ENCODE data around the gene PHLDA3. TPM values are rescaled to one million over a fixed set of nuclear protein-coding genes. Genes with fewer than 3 reads are reported as not detected.

Gene PHLDA3
- total RNA-seq, 1 donor from 2014 or later = 150 TPM

- peaks cover 27% of the 10 kb centered on the region for H3K36me3 Mint-ChIP-seq (ENCODE audit: low read depth, unreplicated experiment)
- Histone ChIP-seq H3K79me2 (ENCODE audit: insufficient read depth, low read length) (peaks cover 100% of the 10 kb centered on the region), H3K4me2 (ENCODE audit: low read length) (no peak overlapping the region), H3K4me3 (ENCODE audit: insufficient read depth, low read depth, low read length) (no peak overlapping the region), H3K27me3 (ENCODE audit: insufficient read depth, low read length) (no peaks in the 10 kb centered on the region), H2AFZ (ENCODE audit: low read depth, low read length) (no peak overlapping the region), H3K36me3 (ENCODE audit: insufficient read depth, low read length) (peaks cover 35% of the 10 kb centered on the region), H3K9ac (ENCODE audit: low read length) (no peak overlapping the region), H3K27ac (ENCODE audit: low read depth, low read length) (no peak overlapping the region), H3K9me3 (ENCODE audit: insufficient read depth, low read depth, low read length) (no peaks in the 10 kb centered on the region), H3K4me1 (ENCODE audit: insufficient read depth, low read length) (peaks cover 54% of the 10 kb centered on the region), H4K20me1 (ENCODE audit: insufficient read depth, low read length) (peaks cover 89% of the 10 kb centered on the region)
- peaks cover 49% of the 10 kb centered on the region for H3K4me1 Mint-ChIP-seq (ENCODE audit: low read depth, unreplicated experiment)
- H3K4me3 Mint-ChIP-seq (ENCODE audit: unreplicated experiment) = no peak overlapping the region
- no peaks in the 10 kb centered on the region for H3K27me3 Mint-ChIP-seq (ENCODE audit: low read depth, unreplicated experiment)
- peaks cover 2% of the 10 kb centered on the region for H3K9me3 Mint-ChIP-seq (ENCODE audit: unreplicated experiment)
- DNase-seq (ENCODE audit: low read depth) (no peak), FAIRE-seq (no peak)
- TF ChIP-seq, protein P1, sequence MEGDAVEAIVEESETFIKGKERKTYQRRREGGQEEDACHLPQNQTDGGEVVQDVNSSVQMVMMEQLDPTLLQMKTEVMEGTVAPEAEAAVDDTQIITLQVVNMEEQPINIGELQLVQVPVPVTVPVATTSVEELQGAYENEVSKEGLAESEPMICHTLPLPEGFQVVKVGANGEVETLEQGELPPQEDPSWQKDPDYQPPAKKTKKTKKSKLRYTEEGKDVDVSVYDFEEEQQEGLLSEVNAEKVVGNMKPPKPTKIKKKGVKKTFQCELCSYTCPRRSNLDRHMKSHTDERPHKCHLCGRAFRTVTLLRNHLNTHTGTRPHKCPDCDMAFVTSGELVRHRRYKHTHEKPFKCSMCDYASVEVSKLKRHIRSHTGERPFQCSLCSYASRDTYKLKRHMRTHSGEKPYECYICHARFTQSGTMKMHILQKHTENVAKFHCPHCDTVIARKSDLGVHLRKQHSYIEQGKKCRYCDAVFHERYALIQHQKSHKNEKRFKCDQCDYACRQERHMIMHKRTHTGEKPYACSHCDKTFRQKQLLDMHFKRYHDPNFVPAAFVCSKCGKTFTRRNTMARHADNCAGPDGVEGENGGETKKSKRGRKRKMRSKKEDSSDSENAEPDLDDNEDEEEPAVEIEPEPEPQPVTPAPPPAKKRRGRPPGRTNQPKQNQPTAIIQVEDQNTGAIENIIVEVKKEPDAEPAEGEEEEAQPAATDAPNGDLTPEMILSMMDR (IDR thresholded peaks at IDR 0.05; ENCODE audit: insufficient read depth, low read depth, low read length) = no peak
- no peak for TF ChIP-seq EZH2 (IDR thresholded peaks at IDR 0.05; ENCODE audit: insufficient read depth, low read length)
- H3K27ac Mint-ChIP-seq (ENCODE audit: unreplicated experiment) = peak overlapping the region; percentile 31
Measured at GRCh38 chr1:201497935-201498509, 29.0 kb upstream of the PHLDA3 start.

GRCh38 chr1:201496296-201496690 lies 27.3 kb upstream of the PHLDA3 start:
- no peaks in the 10 kb centered on the region for H3K27me3 Mint-ChIP-seq (ENCODE audit: low read depth, unreplicated experiment)
- Histone ChIP-seq H3K27ac (ENCODE audit: low read depth, low read length) (no peak overlapping the region), H3K4me3 (ENCODE audit: insufficient read depth, low read depth, low read length) (no peak overlapping the region), H3K9me3 (ENCODE audit: insufficient read depth, low read depth, low read length) (no peaks in the 10 kb centered on the region), H2AFZ (ENCODE audit: low read depth, low read length) (no peak overlapping the region), H4K20me1 (ENCODE audit: insufficient read depth, low read length) (peaks cover 98% of the 10 kb centered on the region), H3K27me3 (ENCODE audit: insufficient read depth, low read length) (no peaks in the 10 kb centered on the region), H3K36me3 (ENCODE audit: insufficient read depth, low read length) (peaks cover 48% of the 10 kb centered on the region), H3K9ac (ENCODE audit: low read length) (peak overlapping the region; percentile 17), H3K4me1 (ENCODE audit: insufficient read depth, low read length) (peaks cover 54% of the 10 kb centered on the region), H3K79me2 (ENCODE audit: insufficient read depth, low read length) (peaks cover 98% of the 10 kb centered on the region), H3K4me2 (ENCODE audit: low read length) (peak overlapping the region; percentile 2)
- peak overlapping the region; percentile 15 for H3K27ac Mint-ChIP-seq (ENCODE audit: unreplicated experiment)
- FAIRE-seq (no peak), DNase-seq (ENCODE audit: low read depth) (no peak)
- H3K4me3 Mint-ChIP-seq (ENCODE audit: unreplicated experiment) = no peak overlapping the region
- peaks cover 2% of the 10 kb centered on the region for H3K9me3 Mint-ChIP-seq (ENCODE audit: unreplicated experiment)
- TF ChIP-seq, protein P1 (IDR thresholded peaks at IDR 0.05; ENCODE audit: insufficient read depth, low read depth, low read length) = no peak
- no peak for TF ChIP-seq EZH2 (IDR thresholded peaks at IDR 0.05; ENCODE audit: insufficient read depth, low read length)
- peaks cover 46% of the 10 kb centered on the region for H3K4me1 Mint-ChIP-seq (ENCODE audit: low read depth, unreplicated experiment)
- H3K36me3 Mint-ChIP-seq (ENCODE audit: low read depth, unreplicated experiment) = peaks cover 38% of the 10 kb centered on the region

DNA sequence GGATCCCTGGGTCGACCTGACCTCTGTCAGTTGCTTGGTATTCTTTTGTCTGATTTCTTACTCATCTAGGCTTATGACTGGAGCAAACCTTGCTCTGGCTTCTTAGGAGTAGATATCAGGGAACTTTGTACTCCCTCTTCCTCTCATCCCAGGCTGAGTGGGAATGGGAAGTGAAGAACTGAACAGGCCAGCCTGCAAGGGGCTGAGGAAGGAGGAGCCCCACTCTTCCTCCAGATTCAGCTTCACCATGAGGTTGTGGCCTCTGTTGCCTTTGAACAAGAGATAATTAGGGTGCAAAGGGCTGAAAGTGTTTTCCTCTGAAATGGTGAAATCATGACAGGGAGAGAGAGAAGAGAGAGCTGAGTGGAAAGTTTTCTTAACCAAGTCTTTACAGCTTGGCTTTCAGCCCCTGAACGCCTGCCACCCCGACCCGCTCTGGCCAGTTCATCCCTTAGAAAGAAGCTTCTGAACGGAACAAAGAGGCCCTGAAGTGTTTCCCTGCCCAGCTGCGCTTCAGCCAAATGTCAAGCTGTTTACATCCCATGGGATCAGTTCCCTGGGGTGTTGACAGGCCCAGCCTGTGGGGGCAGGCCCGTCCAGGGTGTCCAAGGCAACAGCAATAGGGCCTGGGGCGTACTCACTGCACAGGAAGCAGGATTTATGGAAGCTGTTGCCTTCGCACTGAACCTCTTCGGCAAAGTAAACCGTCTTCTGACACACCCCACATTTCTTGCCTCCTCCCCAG lies 26.7 kb upstream of the PHLDA3 start:
- no peaks in the 10 kb centered on the region for H3K27me3 ChIP-seq (ENCODE audit: insufficient read depth, low read length)
- peaks cover 2% of the 10 kb centered on the region for H3K9me3 Mint-ChIP-seq (ENCODE audit: unreplicated experiment)
- no peak overlapping the region for H3K4me3 Mint-ChIP-seq (ENCODE audit: unreplicated experiment)
- no peak overlapping the region for H3K4me3 ChIP-seq (ENCODE audit: insufficient read depth, low read depth, low read length)
- H3K27ac Mint-ChIP-seq (ENCODE audit: unreplicated experiment) = peak overlapping the region; percentile 15
- no peaks in the 10 kb centered on the region for H3K27me3 Mint-ChIP-seq (ENCODE audit: low read depth, unreplicated experiment)
- no peak for FAIRE-seq
- peaks cover 53% of the 10 kb centered on the region for H3K4me1 ChIP-seq (ENCODE audit: insufficient read depth, low read length)
- H2AFZ ChIP-seq (ENCODE audit: low read depth, low read length) = no peak overlapping the region
- H3K9ac ChIP-seq (ENCODE audit: low read length) = peak overlapping the region; percentile 17
- peaks cover 48% of the 10 kb centered on the region for H3K36me3 ChIP-seq (ENCODE audit: insufficient read depth, low read length)
- no peak overlapping the region for H3K4me2 ChIP-seq (ENCODE audit: low read length)
- peaks cover 95% of the 10 kb centered on the region for H3K79me2 ChIP-seq (ENCODE audit: insufficient read depth, low read length)
- TF ChIP-seq, protein P1 (IDR thresholded peaks at IDR 0.05; ENCODE audit: insufficient read depth, low read depth, low read length) = no peak
- TF ChIP-seq EZH2 (IDR thresholded peaks at IDR 0.05; ENCODE audit: insufficient read depth, low read length) = no peak
- peaks cover 44% of the 10 kb centered on the region for H3K4me1 Mint-ChIP-seq (ENCODE audit: low read depth, unreplicated experiment)
- no peak overlapping the region for H3K27ac ChIP-seq (ENCODE audit: low read depth, low read length)
- no peak for DNase-seq (ENCODE audit: low read depth)
- H4K20me1 ChIP-seq (ENCODE audit: insufficient read depth, low read length) = peaks cover 95% of the 10 kb centered on the region
- no peaks in the 10 kb centered on the region for H3K9me3 ChIP-seq (ENCODE audit: insufficient read depth, low read depth, low read length)
- peaks cover 38% of the 10 kb centered on the region for H3K36me3 Mint-ChIP-seq (ENCODE audit: low read depth, unreplicated experiment)

All from astrocyte (in vitro differentiated cells and primary cell).